ENCODE measurements around the gene LRRC17. TPM values are rescaled to one million over a fixed set of nuclear protein-coding genes. Genes with fewer than 3 reads are reported as not detected.

LRRC17 gene
- total RNA-seq, 1 experiment from 2014 or later, result 0.39 TPM

DNA sequence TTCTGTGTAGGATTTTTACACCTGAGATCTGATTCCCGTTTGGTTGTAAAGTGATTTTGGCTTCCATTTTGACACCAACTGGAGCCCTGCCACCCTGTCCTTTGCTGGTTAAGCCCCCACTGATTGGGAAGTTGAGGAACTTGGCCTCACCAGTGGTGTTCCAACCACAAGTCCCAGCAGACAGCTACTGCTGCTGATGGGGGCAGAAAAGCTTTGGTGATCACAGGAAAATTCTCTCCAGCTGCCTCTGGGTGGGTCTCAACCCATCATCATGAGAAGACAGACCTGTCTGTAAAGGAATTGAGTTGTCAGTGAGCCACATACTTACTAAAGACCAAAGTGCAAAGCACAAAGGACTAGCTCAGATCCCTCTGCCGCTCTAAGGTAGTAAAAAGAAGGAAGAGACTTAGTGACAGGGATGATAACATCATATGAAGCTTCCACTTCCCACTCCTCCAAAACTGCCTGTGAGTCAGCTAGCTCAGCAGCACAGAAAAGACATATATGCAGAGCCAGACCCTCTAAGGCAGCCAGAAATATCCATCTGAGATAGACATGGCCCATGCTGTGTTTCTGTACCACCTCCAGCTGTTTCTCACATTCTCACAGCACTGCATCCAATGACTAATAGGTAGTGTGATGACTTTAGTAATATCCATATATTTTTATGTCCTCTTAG is 22.4 kb upstream of the LRRC17 start:
- ChIA-PET CTCF (interaction anchor here (0.5 kb wide), 1 partner anchor 171 kb away, joined by 4 read pairs; no protein-coding TSS in a partner anchor), POLR2A (no interaction called here)
- Histone ChIP-seq H3K27me3 (replicated peaks; ENCODE audit: control insufficient read depth, insufficient read depth, low read length) (no peaks in the 10 kb centered on the region), H3K36me3 (ENCODE audit: control insufficient read depth, insufficient read depth, low read length) (no peaks in the 10 kb centered on the region), H3K9me3 (no peaks in the 10 kb centered on the region), H3K4me1 (peaks cover 17% of the 10 kb centered on the region), H3K4me3 (ENCODE audit: low read depth, low read length) (no peak overlapping the region)
- H3K27me3 Mint-ChIP-seq (ENCODE audit: insufficient read depth, unreplicated experiment), result no peaks in the 10 kb centered on the region
- H3K36me3 Mint-ChIP-seq (ENCODE audit: insufficient read depth, unreplicated experiment), result no peaks in the 10 kb centered on the region
- TF ChIP-seq, protein P1, sequence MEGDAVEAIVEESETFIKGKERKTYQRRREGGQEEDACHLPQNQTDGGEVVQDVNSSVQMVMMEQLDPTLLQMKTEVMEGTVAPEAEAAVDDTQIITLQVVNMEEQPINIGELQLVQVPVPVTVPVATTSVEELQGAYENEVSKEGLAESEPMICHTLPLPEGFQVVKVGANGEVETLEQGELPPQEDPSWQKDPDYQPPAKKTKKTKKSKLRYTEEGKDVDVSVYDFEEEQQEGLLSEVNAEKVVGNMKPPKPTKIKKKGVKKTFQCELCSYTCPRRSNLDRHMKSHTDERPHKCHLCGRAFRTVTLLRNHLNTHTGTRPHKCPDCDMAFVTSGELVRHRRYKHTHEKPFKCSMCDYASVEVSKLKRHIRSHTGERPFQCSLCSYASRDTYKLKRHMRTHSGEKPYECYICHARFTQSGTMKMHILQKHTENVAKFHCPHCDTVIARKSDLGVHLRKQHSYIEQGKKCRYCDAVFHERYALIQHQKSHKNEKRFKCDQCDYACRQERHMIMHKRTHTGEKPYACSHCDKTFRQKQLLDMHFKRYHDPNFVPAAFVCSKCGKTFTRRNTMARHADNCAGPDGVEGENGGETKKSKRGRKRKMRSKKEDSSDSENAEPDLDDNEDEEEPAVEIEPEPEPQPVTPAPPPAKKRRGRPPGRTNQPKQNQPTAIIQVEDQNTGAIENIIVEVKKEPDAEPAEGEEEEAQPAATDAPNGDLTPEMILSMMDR (IDR thresholded peaks at IDR 0.05; ENCODE audit: insufficient read depth in 1 of 2, low read depth in 1 of 2, low read length in 1 of 2, severe bottlenecking in 1 of 2, unreplicated experiment in 1 of 2), result no peak
- H3K9me3 Mint-ChIP-seq (ENCODE audit: unreplicated experiment), result no peaks in the 10 kb centered on the region
- H3K4me3 Mint-ChIP-seq (ENCODE audit: unreplicated experiment), result no peak overlapping the region
- no peak overlapping the region for H3K27ac Mint-ChIP-seq (ENCODE audit: unreplicated experiment)
- intact Hi-C loops (cut with micrococcal nuclease; ENCODE audit: unreplicated experiment), result no loop called here
- DNase-seq, result peak in 1 of 2 experiments; percentile 3
- H3K4me1 Mint-ChIP-seq (ENCODE audit: low read depth, unreplicated experiment), result peaks cover 11% of the 10 kb centered on the region
- no TSS peak for BruUV-seq (replicated peaks)

DNA sequence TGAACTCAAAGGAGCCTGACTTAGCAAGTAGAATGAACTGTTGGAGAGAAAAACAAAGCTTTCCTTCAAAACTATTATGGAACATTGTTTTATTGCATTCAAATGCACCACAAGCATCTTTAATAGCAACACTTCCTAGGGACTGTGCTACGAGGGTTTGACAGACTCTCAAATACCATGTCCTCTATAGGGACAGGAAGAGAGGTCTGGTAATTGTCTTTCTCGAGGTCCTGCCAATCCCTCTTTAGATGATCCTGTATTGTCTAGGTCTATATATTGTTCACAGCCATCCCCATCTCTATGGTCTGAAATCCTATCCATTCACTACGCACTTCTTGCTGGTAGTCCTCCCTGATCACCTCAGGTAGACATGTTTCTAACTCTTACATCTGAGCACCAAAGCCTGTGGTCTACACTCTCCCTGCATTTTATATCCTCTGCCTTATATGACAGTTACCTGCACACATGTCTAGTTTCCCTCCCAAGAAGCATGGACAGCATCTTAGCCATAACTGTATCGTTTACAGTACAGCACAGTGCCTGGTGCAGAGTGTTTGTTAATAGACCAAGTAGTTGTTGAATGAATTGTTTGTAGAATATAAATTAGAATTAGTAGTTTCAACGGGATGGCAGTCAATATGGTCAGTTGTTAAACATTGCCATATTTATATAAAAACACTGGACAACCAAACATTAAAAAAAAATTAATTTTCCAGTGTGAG is 21.7 kb upstream of the LRRC17 start:
- Mint-ChIP-seq H3K36me3 (ENCODE audit: insufficient read depth, unreplicated experiment) (no peaks in the 10 kb centered on the region), H3K27me3 (ENCODE audit: insufficient read depth, unreplicated experiment) (no peaks in the 10 kb centered on the region), H3K4me3 (ENCODE audit: unreplicated experiment) (no peak overlapping the region), H3K27ac (ENCODE audit: unreplicated experiment) (no peak overlapping the region), H3K9me3 (ENCODE audit: unreplicated experiment) (no peaks in the 10 kb centered on the region), H3K4me1 (ENCODE audit: low read depth, unreplicated experiment) (peaks cover 11% of the 10 kb centered on the region)
- POLR2A ChIA-PET, result no interaction called here
- no peak overlapping the region for H3K4me3 ChIP-seq (ENCODE audit: low read depth, low read length)
- intact Hi-C loops (cut with micrococcal nuclease; ENCODE audit: unreplicated experiment), result no loop called here
- no peak for DNase-seq
- no peaks in the 10 kb centered on the region for H3K36me3 ChIP-seq (ENCODE audit: control insufficient read depth, insufficient read depth, low read length)
- no peaks in the 10 kb centered on the region for H3K9me3 ChIP-seq
- H3K27me3 ChIP-seq (replicated peaks; ENCODE audit: control insufficient read depth, insufficient read depth, low read length), result no peaks in the 10 kb centered on the region
- H3K4me1 ChIP-seq, result peaks cover 17% of the 10 kb centered on the region
- TF ChIP-seq, protein P1 (IDR thresholded peaks at IDR 0.05; ENCODE audit: insufficient read depth in 1 of 2, low read depth in 1 of 2, low read length in 1 of 2, severe bottlenecking in 1 of 2, unreplicated experiment in 1 of 2), result no peak
- no TSS peak for BruUV-seq (replicated peaks)
- CTCF ChIA-PET, result no interaction called here

- H3K27ac Mint-ChIP-seq (ENCODE audit: unreplicated experiment), result no peak overlapping the region
- no TSS peak for BruUV-seq (replicated peaks)
- Histone ChIP-seq H3K27me3 (replicated peaks; ENCODE audit: control insufficient read depth, insufficient read depth, low read length) (no peaks in the 10 kb centered on the region), H3K36me3 (ENCODE audit: control insufficient read depth, insufficient read depth, low read length) (no peaks in the 10 kb centered on the region), H3K9me3 (no peaks in the 10 kb centered on the region), H3K4me1 (peaks cover 17% of the 10 kb centered on the region), H3K4me3 (ENCODE audit: low read depth, low read length) (no peak overlapping the region)
- H3K4me3 Mint-ChIP-seq (ENCODE audit: unreplicated experiment), result no peak overlapping the region
- no peaks in the 10 kb centered on the region for H3K27me3 Mint-ChIP-seq (ENCODE audit: insufficient read depth, unreplicated experiment)
- peaks cover 11% of the 10 kb centered on the region for H3K4me1 Mint-ChIP-seq (ENCODE audit: low read depth, unreplicated experiment)
- TF ChIP-seq, protein P1 (IDR thresholded peaks at IDR 0.05; ENCODE audit: insufficient read depth in 1 of 2, low read depth in 1 of 2, low read length in 1 of 2, severe bottlenecking in 1 of 2, unreplicated experiment in 1 of 2), result no peak
- intact Hi-C loops (cut with micrococcal nuclease; ENCODE audit: unreplicated experiment), result no loop called here
- CTCF ChIA-PET, result no interaction called here
- POLR2A ChIA-PET, result no interaction called here
- no peak for DNase-seq
- no peaks in the 10 kb centered on the region for H3K36me3 Mint-ChIP-seq (ENCODE audit: insufficient read depth, unreplicated experiment)
- no peaks in the 10 kb centered on the region for H3K9me3 Mint-ChIP-seq (ENCODE audit: unreplicated experiment)
Observed at GRCh38 chr7:102891693-102892261, 21.0 kb upstream of the LRRC17 start.

Data from Caco-2 (cell line).